ENCODE measurements around the gene SYCP2L. TPM values are rescaled to one million over a fixed set of nuclear protein-coding genes. Genes with fewer than 3 reads are reported as not detected.

The SYCP2L gene
- total and polyA plus RNA-seq, 2 of the 4 experiments (the other 2 are of a cell fraction) = 0.05 TPM; not detected in 1

- no peak for ATAC-seq (ENCODE audit: low read depth)
- no peak overlapping the region for H3K18ac ChIP-seq (ENCODE audit: low read depth, low read length)
- peaks cover 3% of the 10 kb centered on the region; the same call in 1 of the 2 replicates for H3K4me1 ChIP-seq (ENCODE audit: control insufficient read depth, insufficient read depth, low read length)
- DNase-seq = no peak
- H3K36me3 ChIP-seq (ENCODE audit: control insufficient read depth, insufficient read depth, low read length) = no peaks in the 10 kb centered on the region
- peak overlapping the region; percentile 65 for H3K4me3 ChIP-seq (ENCODE audit: insufficient read depth, low read depth, low read length)
- peak overlapping the region; percentile 93 for H2AFZ ChIP-seq (replicated peaks; ENCODE audit: low read length, poor library complexity)
- no peak overlapping the region for H2AK5ac ChIP-seq (ENCODE audit: low read depth, low read length)
- H3K9me1 ChIP-seq (ENCODE audit: insufficient read depth, low read length) = no peaks in the 10 kb centered on the region
- H2BK15ac ChIP-seq (ENCODE audit: low read depth, low read length) = no peak overlapping the region
- peaks cover 30% of the 10 kb centered on the region for H3K27me3 ChIP-seq (ENCODE audit: control insufficient read depth, insufficient read depth, low read length)
- in situ Hi-C loops (cut with MboI; ENCODE audit: low sequenced_read_pairs) = loop anchor here (25.0 kb wide), 1 partner anchor 675 kb away; no protein-coding TSS in a partner anchor
- H2BK120ac ChIP-seq (ENCODE audit: low read depth, low read length) = no peak overlapping the region
- no peaks in the 10 kb centered on the region for H4K20me1 ChIP-seq (ENCODE audit: insufficient read depth, low read length)
- H4K91ac ChIP-seq (ENCODE audit: insufficient read depth, low read depth, low read length) = no peak overlapping the region
- no peak overlapping the region for H4K5ac ChIP-seq (ENCODE audit: low read depth, low read length)
- no peak overlapping the region for H3K27ac ChIP-seq (ENCODE audit: insufficient read depth, low read length)
- no peak for TF ChIP-seq SMC3 (IDR thresholded peaks at IDR 0.05; ENCODE audit: low read depth, low read length)
- no peak for TF ChIP-seq RAD21 (IDR thresholded peaks at IDR 0.05; ENCODE audit: low read length)
- TF ChIP-seq MXI1 (IDR thresholded peaks at IDR 0.05; ENCODE audit: borderline replicate concordance, low read depth, low read length) = no peak
- no peak for TF ChIP-seq BHLHE40 (IDR thresholded peaks at IDR 0.05; ENCODE audit: low read depth, low read length)
- TF ChIP-seq FOS (IDR thresholded peaks at IDR 0.05; ENCODE audit: low read depth, low read length) = no peak
- TF ChIP-seq NFE2L2 (IDR thresholded peaks at IDR 0.05; ENCODE audit: low read depth, low read length) = no peak
- no peak for TF ChIP-seq CEBPB (IDR thresholded peaks at IDR 0.05; ENCODE audit: low read depth, low read length)
- no peak for TF ChIP-seq RCOR1 (IDR thresholded peaks at IDR 0.05; ENCODE audit: insufficient replicate concordance, low read length)
- TF ChIP-seq RFX5 (IDR thresholded peaks at IDR 0.05; ENCODE audit: low read depth, low read length) = no peak
- TF ChIP-seq USF2 (IDR thresholded peaks at IDR 0.05; ENCODE audit: low read depth, low read length) = no peak
- TF ChIP-seq CHD1 (IDR thresholded peaks at IDR 0.05; ENCODE audit: low read depth, low read length) = no peak
- TF ChIP-seq CTCF (conservative IDR thresholded peaks at IDR 0.05; ENCODE audit: low read depth, low read length) = no peak
- TF ChIP-seq ELK1 (IDR thresholded peaks at IDR 0.05; ENCODE audit: borderline replicate concordance, low read depth, low read length) = no peak
- H2BK20ac ChIP-seq (ENCODE audit: low read depth, low read length) = no peak overlapping the region
- no peak overlapping the region for H4K8ac ChIP-seq (ENCODE audit: low read depth in 2 of 2, low read length in 2 of 2)
- H3K79me1 ChIP-seq (ENCODE audit: low read depth in 1 of 2, low read length in 2 of 2) = no peaks in the 10 kb centered on the region
- BruUV-seq (replicated peaks) = no TSS peak
- dilution Hi-C loops (cut with HindIII; ENCODE audit: low sequenced_read_pairs, unreplicated experiment) = no loop called here
- H2BK5ac ChIP-seq (ENCODE audit: low read depth, low read length, poor library complexity, severe bottlenecking) = no peak overlapping the region
- intact Hi-C loops (cut with micrococcal nuclease) = loop anchor here (5.0 kb wide), 1 partner anchor 230 kb away; no protein-coding TSS in a partner anchor
- 0% methylated on average over 3 of the region's 22 CpGs; no CpG with 5 or more reads in 1 of the 2 experiments for WGBS, 2 experiments (ENCODE audit: extremely low coverage in 2 of 2, insufficient read length in 1 of 2)
- POLR2A ChIA-PET (ENCODE audit: unreplicated experiment) = no interaction called here
- H2AK9ac ChIP-seq (replicated peaks; ENCODE audit: low read depth, low read length, poor library complexity) = no peak overlapping the region
- no peak overlapping the region for H3K56ac ChIP-seq (ENCODE audit: extremely low read depth, insufficient read depth, low read length)
- H3K9ac ChIP-seq (ENCODE audit: low read depth, low read length) = no peak overlapping the region
- H3K23ac ChIP-seq (ENCODE audit: low read depth, low read length) = 0 out of 2 replicates have a peak overlapping the region, but pooled peaks have one; percentile 24
- H3K4me2 ChIP-seq (ENCODE audit: low read depth, low read length) = peak overlapping the region; percentile 95
- no peaks in the 10 kb centered on the region for H3K9me3 ChIP-seq (ENCODE audit: control insufficient read depth, insufficient read depth, low read length)
- no peak overlapping the region for H3K4ac ChIP-seq (ENCODE audit: low read depth, low read length)
- CTCF ChIA-PET = no interaction called here
- H3K14ac ChIP-seq (replicated peaks; ENCODE audit: low read depth, low read length) = no peak overlapping the region
Observed at GRCh38 chr6:10837622-10837994, 49.2 kb upstream of the SYCP2L start.

Measured in IMR-90 (cell line).